IMR-90 (cell line): ENCODE data around the gene HSD11B1L. TPM values are rescaled to one million over a fixed set of nuclear protein-coding genes. Genes with fewer than 3 reads are reported as not detected.

ENCODE experiments used
- ATAC-seq: fragments of 200-7000 bp; cut with Tn5 transposase; 2 replicates; pipeline ENCODE4 v1.9.1; 2020; ENCODE audit warnings: low read depth, mild to moderate bottlenecking, moderate library complexity
- BruUV-seq: library from RNA; stranded (reverse); fragments of 400-500 nt; replicated peaks from 2 replicates; lab custom pipeline; 2021; lab: Mats Ljungman, UMichigan
- CTCF ChIA-PET: fragments of 300-600 bp; formaldehyde crosslinking; extraction: SDS; loops from one replicate; lab custom pipeline; 2021; ENCODE audit warnings: antibody characterized with exemption; lab: Yijun Ruan, JAX
- POLR2A ChIA-PET: fragments of 300-600 bp; sonication (Branson Sonifier 250); formaldehyde crosslinking; loops from one replicate; lab custom pipeline; 2022; ENCODE audit warnings: antibody characterized with exemption; ENCODE audit not compliant: unreplicated experiment; lab: Charles Lee
- DNase-seq: peaks from one replicate; pipeline ENCODE4 v3.0.0; 2013
- H2AFZ ChIP-seq: replicated peaks from 2 replicates; pipeline ENCODE3; 2013; ENCODE audit warnings: low read length, mild to moderate bottlenecking; ENCODE audit not compliant: poor library complexity
- H2AK5ac ChIP-seq: 2 replicates; pipeline ENCODE4 v1.6.1; 2013; ENCODE audit warnings: low read depth, low read length, inconsistent platforms
- H2AK9ac ChIP-seq: replicated peaks from 2 replicates; pipeline ENCODE3; 2013; ENCODE audit warnings: mild to moderate bottlenecking, low read depth, low read length, moderate library complexity; ENCODE audit not compliant: poor library complexity
- H2BK120ac ChIP-seq: 2 replicates; pipeline ENCODE4 v1.6.1; 2013; ENCODE audit warnings: low read depth, low read length, inconsistent platforms
- H2BK15ac ChIP-seq: 3 replicates; pipeline ENCODE4 v1.6.1; 2013; ENCODE audit warnings: low read depth, low read length, inconsistent platforms
- H2BK20ac ChIP-seq: 2 replicates; pipeline ENCODE4 v1.6.1; 2013; ENCODE audit warnings: low read depth, mild to moderate bottlenecking, inconsistent platforms, low read length, moderate library complexity
- H2BK5ac ChIP-seq: 2 replicates; pipeline ENCODE4 v1.6.1; 2013; ENCODE audit warnings: mild to moderate bottlenecking, low read depth, low read length, inconsistent platforms; ENCODE audit not compliant: poor library complexity, severe bottlenecking
- H3K14ac ChIP-seq: replicated peaks from 2 replicates; pipeline ENCODE4 v1.6.1; 2013; ENCODE audit warnings: low read depth, low read length, inconsistent platforms
- H3K18ac ChIP-seq: 2 replicates; pipeline ENCODE4 v1.6.1; 2013; ENCODE audit warnings: low read depth, low read length, control low read depth
- H3K23ac ChIP-seq: 2 replicates; pipeline ENCODE4 v1.6.1; 2013; ENCODE audit warnings: low read depth, low read length, inconsistent platforms
- H3K27ac ChIP-seq: 2 replicates; pipeline ENCODE4 v1.5.1; 2013; ENCODE audit warnings: mild to moderate bottlenecking, control low read depth, low read length; ENCODE audit not compliant: insufficient read depth
- H3K27me3 ChIP-seq: 2 replicates; pipeline ENCODE4 v1.6.1; 2013; ENCODE audit warnings: low read length; ENCODE audit not compliant: control insufficient read depth, insufficient read depth
- H3K36me3 ChIP-seq: 2 replicates; pipeline ENCODE4 v1.6.1; 2013; ENCODE audit warnings: low read length, mixed read lengths; ENCODE audit not compliant: control insufficient read depth, insufficient read depth
- H3K4ac ChIP-seq: 2 replicates; pipeline ENCODE4 v1.6.1; 2013; ENCODE audit warnings: low read depth, low read length, inconsistent platforms
- H3K4me1 ChIP-seq: 2 replicates; pipeline ENCODE4 v1.6.1; 2013; ENCODE audit warnings: low read length, mixed read lengths; ENCODE audit not compliant: control insufficient read depth, insufficient read depth
- H3K4me2 ChIP-seq: 2 replicates; pipeline ENCODE4 v1.6.1; 2013; ENCODE audit warnings: low read depth, mild to moderate bottlenecking, control low read depth, low read length, moderate library complexity
- H3K4me3 ChIP-seq: 2 replicates; pipeline ENCODE4 v1.5.1; 2013; ENCODE audit warnings: low read depth, mild to moderate bottlenecking, control low read depth, low read length, moderate library complexity; ENCODE audit not compliant: insufficient read depth
- H3K56ac ChIP-seq: 2 replicates; pipeline ENCODE4 v1.6.1; 2013; ENCODE audit warnings: low read length, inconsistent platforms; ENCODE audit not compliant: insufficient read depth; ENCODE audit errors: extremely low read depth
- H3K79me1 ChIP-seq, 2 experiments: 2 replicates each; pipeline ENCODE4 v1.6.1; 2013; ENCODE audit warnings: low read length in 2 of 2, inconsistent platforms in 1 of 2, low read depth in 1 of 2
- H3K9ac ChIP-seq: 2 replicates; pipeline ENCODE4 v1.6.1; 2013; ENCODE audit warnings: low read depth, low read length, control low read depth
- H3K9me1 ChIP-seq: 2 replicates; pipeline ENCODE4 v1.6.1; 2013; ENCODE audit warnings: low read length, inconsistent platforms; ENCODE audit not compliant: insufficient read depth
- H3K9me3 ChIP-seq: 2 replicates; pipeline ENCODE4 v1.6.1; 2013; ENCODE audit warnings: low read length; ENCODE audit not compliant: control insufficient read depth, insufficient read depth
- H4K20me1 ChIP-seq: 2 replicates; pipeline ENCODE4 v1.6.1; 2013; ENCODE audit warnings: low read length, inconsistent platforms; ENCODE audit not compliant: insufficient read depth
- H4K5ac ChIP-seq: 2 replicates; pipeline ENCODE4 v1.6.1; 2013; ENCODE audit warnings: mild to moderate bottlenecking, low read depth, low read length, control low read depth
- H4K8ac ChIP-seq, 2 experiments: 2 replicates each; pipeline ENCODE4 v1.6.1; 2013; ENCODE audit warnings: low read depth in 2 of 2, low read length in 2 of 2, control low read depth in 1 of 2, inconsistent platforms in 1 of 2
- H4K91ac ChIP-seq: 2 replicates; pipeline ENCODE4 v1.6.1; 2013; ENCODE audit warnings: low read depth, low read length, inconsistent platforms; ENCODE audit not compliant: insufficient read depth
- CEBPB ChIP-seq: IDR thresholded peaks from 2 replicates; pipeline ENCODE4 v1.6.1; 2012; ENCODE audit warnings: low read depth, low read length, improper control_type of control experiment
- FOS ChIP-seq: fragments of 150-350 bp; IDR thresholded peaks from 2 replicates; pipeline ENCODE4 v1.6.1; 2016; ENCODE audit warnings: low read depth, low read length
- MAFK ChIP-seq: IDR thresholded peaks from 2 replicates; pipeline ENCODE4 v1.6.1; 2012; ENCODE audit warnings: low read depth, low read length, improper control_type of control experiment
- MAZ ChIP-seq: IDR thresholded peaks from 2 replicates; pipeline ENCODE4 v1.6.1; 2012; ENCODE audit warnings: low read depth, mild to moderate bottlenecking, low read length, improper control_type of control experiment, moderate library complexity, borderline replicate concordance
- NFE2L2 ChIP-seq: fragments of 150-350 bp; IDR thresholded peaks from 2 replicates; pipeline ENCODE4 v1.6.1; 2016; ENCODE audit warnings: low read depth, mild to moderate bottlenecking, low read length
- WGBS, 2 experiments: methylation state at CpG; one replicate each; pipeline versions ENCODE4 v1.1.5 to v1.1.7; 2013; ENCODE audit warnings: missing lambda C conversion rate in 2 of 2; ENCODE audit not compliant: insufficient read length in 1 of 2; ENCODE audit errors: extremely low coverage in 2 of 2; 5-methylcytosine and 5-hydroxymethylcytosine counted together
- dilution Hi-C: fragments of 300-500 bp; cut with HindIII; formaldehyde crosslinking; loops from one replicate; pipeline ENCODE4 v1.14.3; 2018; ENCODE audit warnings: low sequenced_read_pairs; ENCODE audit not compliant: unreplicated experiment
- in situ Hi-C: fragments of 300-500 bp; cut with MboI; formaldehyde crosslinking; loops from 3 replicates; pipeline ENCODE4 v1.14.3; 2019; ENCODE audit warnings: low sequenced_read_pairs, inconsistent platforms, mixed read lengths
- intact Hi-C: fragments of 100-400 bp; cut with micrococcal nuclease; formaldehyde crosslinking; loops from 2 replicates; pipeline ENCODE4 v1.10.0; 2022
- polyA plus RNA-seq, 3 experiments: library from polyadenylated mRNA; depleted of rRNA; stranded (reverse); fragments of >200 nt; gene quantifications; 2 replicates each; pipeline ENCODE4 v1.2.3, GENCODE V29; 2012; ENCODE audit warnings: low replicate concordance in 1 of 3
- total RNA-seq: library from RNA; depleted of rRNA; stranded (reverse); fragments of >200 nt; gene quantifications from 2 replicates; pipeline ENCODE4 v1.2.3, GENCODE V29; 2012
- TF ChIP-seq, protein P1 (sequence below): conservative IDR thresholded peaks from 2 replicates; pipeline ENCODE4 v1.5.1; 2012; ENCODE audit warnings: mild to moderate bottlenecking, low read depth, low read length, improper control_type of control experiment
- TF ChIP-seq, protein P2 (sequence below): fragments of 150-350 bp; IDR thresholded peaks from 2 replicates; pipeline ENCODE4 v1.6.1; 2017; ENCODE audit warnings: mild to moderate bottlenecking, antibody characterized with exemption, low read length, low read depth

Gene HSD11B1L
- total and polyA plus RNA-seq, 2 of the 4 experiments (the other 2 are of a cell fraction): 2.2 to 7.2 TPM

DNA sequence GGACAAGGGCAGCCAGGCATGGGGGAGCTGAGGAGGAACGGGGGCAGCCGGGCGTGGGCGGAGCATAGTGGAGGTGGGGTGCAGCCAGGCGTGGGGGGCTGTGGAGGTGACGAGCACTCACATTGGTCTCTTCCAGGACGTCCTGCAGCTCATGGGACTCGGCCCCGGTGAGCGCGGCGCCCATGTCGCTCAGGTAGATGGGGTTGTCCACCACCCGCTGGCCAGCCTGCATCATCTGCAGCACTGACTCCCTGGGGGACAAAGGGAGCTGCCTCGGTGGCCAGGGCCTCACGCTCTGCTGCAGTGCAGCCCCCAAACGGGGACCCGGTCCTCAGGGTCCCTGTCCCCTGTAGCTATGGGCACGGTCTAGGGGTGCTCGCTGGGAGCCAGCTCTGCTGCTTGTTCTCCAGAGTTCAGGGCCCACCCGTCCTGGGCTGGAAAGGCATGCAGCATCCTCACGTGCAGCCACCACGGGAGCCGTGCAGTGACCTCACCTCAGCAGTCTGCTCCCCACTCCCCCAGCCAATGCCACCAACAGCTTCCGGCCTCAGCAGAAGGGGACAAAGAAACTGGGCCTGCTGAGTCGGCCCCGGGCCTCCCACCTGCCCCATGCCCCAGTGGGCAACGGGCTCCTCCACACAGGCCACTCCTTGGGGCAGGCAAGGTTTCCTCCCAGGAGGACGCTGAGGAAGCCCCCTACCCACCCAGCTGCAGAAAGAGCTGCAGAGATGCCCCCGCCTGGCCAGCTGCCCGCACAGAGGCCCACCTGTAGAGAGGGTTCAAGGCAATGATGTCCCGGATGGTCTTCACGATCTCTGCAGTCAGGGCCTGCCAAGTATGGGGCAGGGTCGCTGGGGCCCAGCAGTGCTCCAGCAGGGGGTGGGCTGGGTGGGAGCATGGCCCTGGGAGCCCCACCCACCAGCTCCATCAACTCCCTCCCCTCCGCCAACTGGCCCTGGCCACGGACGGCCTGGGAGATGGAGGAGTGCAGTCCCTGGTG lies 27.0 kb downstream of the HSD11B1L start:
- H4K5ac ChIP-seq: no peak overlapping the region
- no peaks in the 10 kb centered on the region for H3K9me3 ChIP-seq
- H3K23ac ChIP-seq: no peak overlapping the region
- H2AK5ac ChIP-seq: no peak overlapping the region
- no peak overlapping the region for H3K14ac ChIP-seq
- H3K4me3 ChIP-seq: no peak overlapping the region
- TF ChIP-seq, protein P1, sequence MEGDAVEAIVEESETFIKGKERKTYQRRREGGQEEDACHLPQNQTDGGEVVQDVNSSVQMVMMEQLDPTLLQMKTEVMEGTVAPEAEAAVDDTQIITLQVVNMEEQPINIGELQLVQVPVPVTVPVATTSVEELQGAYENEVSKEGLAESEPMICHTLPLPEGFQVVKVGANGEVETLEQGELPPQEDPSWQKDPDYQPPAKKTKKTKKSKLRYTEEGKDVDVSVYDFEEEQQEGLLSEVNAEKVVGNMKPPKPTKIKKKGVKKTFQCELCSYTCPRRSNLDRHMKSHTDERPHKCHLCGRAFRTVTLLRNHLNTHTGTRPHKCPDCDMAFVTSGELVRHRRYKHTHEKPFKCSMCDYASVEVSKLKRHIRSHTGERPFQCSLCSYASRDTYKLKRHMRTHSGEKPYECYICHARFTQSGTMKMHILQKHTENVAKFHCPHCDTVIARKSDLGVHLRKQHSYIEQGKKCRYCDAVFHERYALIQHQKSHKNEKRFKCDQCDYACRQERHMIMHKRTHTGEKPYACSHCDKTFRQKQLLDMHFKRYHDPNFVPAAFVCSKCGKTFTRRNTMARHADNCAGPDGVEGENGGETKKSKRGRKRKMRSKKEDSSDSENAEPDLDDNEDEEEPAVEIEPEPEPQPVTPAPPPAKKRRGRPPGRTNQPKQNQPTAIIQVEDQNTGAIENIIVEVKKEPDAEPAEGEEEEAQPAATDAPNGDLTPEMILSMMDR: no peak
- no peak for TF ChIP-seq NFE2L2
- no peak for TF ChIP-seq CEBPB
- TF ChIP-seq FOS: no peak
- no peak for TF ChIP-seq MAFK
- no peak for TF ChIP-seq MAZ
- TF ChIP-seq, protein P2, sequence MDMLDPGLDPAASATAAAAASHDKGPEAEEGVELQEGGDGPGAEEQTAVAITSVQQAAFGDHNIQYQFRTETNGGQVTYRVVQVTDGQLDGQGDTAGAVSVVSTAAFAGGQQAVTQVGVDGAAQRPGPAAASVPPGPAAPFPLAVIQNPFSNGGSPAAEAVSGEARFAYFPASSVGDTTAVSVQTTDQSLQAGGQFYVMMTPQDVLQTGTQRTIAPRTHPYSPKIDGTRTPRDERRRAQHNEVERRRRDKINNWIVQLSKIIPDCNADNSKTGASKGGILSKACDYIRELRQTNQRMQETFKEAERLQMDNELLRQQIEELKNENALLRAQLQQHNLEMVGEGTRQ: no peak
- peaks cover 8 to 52% of the 10 kb centered on the region in 2 experiments for H3K79me1 ChIP-seq
- ATAC-seq (no peak), DNase-seq (no peak)
- H3K9ac ChIP-seq: no peak overlapping the region
- H3K27ac ChIP-seq: no peak overlapping the region
- no peak overlapping the region for H3K56ac ChIP-seq
- ChIA-PET POLR2A (interaction anchor here (0.7 kb wide), 1 partner anchor 70 kb away, joined by 4 read pairs; no protein-coding TSS in a partner anchor), CTCF (interaction anchor here (1.0 kb wide), 1 partner anchor 13 kb away, joined by 3 read pairs; the partner anchor contains the start of gene CATSPERD)
- H4K91ac ChIP-seq: no peak overlapping the region
- dilution Hi-C loops: no loop called here
- no peak overlapping the region for H2BK5ac ChIP-seq
- no peak overlapping the region for H2BK15ac ChIP-seq
- H2AK9ac ChIP-seq: no peak overlapping the region
- in situ Hi-C loops: no loop called here
- peaks cover 79% of the 10 kb centered on the region for H3K36me3 ChIP-seq
- H3K4ac ChIP-seq: no peak overlapping the region
- H3K4me1 ChIP-seq: 0 out of 2 replicates have a peak, but pooled peaks cover 2% of the 10 kb centered on the region
- H2AFZ ChIP-seq: no peak overlapping the region
- no peak overlapping the region for H3K4me2 ChIP-seq
- no peak overlapping the region for H4K8ac ChIP-seq
- peaks cover 36% of the 10 kb centered on the region for H4K20me1 ChIP-seq
- H3K27me3 ChIP-seq: no peaks in the 10 kb centered on the region
- H3K18ac ChIP-seq: no peak overlapping the region
- whole genome bisulfite sequencing, 2 experiments: 94% methylated on average over 13 of the region's 37 CpGs; no CpG with 5 or more reads in 1 of the 2 experiments
- no TSS peak for BruUV-seq
- H2BK20ac ChIP-seq: no peak overlapping the region
- 0 out of 2 replicates have a peak, but pooled peaks cover 6% of the 10 kb centered on the region for H3K9me1 ChIP-seq
- H2BK120ac ChIP-seq: no peak overlapping the region
- intact Hi-C loops: no loop called here
